Activated CD4-positive, alpha-beta T cell treated with anti-CD3 and anti-CD28 coated beads, Interleukin-2, amount 10 ng/mL, durations not matched to agents 24 days and 14 days (primary cell): Measurements from ENCODE around the gene FRMD1. TPM values are rescaled to one million over a fixed set of nuclear protein-coding genes. Genes with fewer than 3 reads are reported as not detected.

Experiments used
- DNase-seq: peaks from one replicate; pipeline ENCODE4 v3.0.0; 2022
- H3K27ac Mint-ChIP-seq: one replicate; pipeline ENCODE4 v1.8.0; 2022; ENCODE audit warnings: mild to moderate bottlenecking, mixed read lengths
- H3K27me3 Mint-ChIP-seq: one replicate; pipeline ENCODE4 v1.8.0; 2022; ENCODE audit warnings: mixed read lengths
- H3K36me3 Mint-ChIP-seq: one replicate; pipeline ENCODE4 v1.8.0; 2022; ENCODE audit warnings: low read depth, mild to moderate bottlenecking, mixed read lengths
- H3K4me1 Mint-ChIP-seq: one replicate; pipeline ENCODE4 v1.8.0; 2021; ENCODE audit warnings: mixed read lengths
- H3K4me3 Mint-ChIP-seq: one replicate; pipeline ENCODE4 v1.8.0; 2022; ENCODE audit warnings: mild to moderate bottlenecking, moderate library complexity, mixed read lengths
- H3K9me3 Mint-ChIP-seq: one replicate; pipeline ENCODE4 v1.8.0; 2021; ENCODE audit warnings: mixed read lengths
- intact Hi-C: fragments of 100-400 bp; cut with micrococcal nuclease; formaldehyde crosslinking; loops from one replicate; pipeline ENCODE4 v1.15.1; 2023
- total RNA-seq: library from RNA; stranded (reverse); gene quantifications from 2 replicates; pipeline ENCODE4 v1.2.3, GENCODE V29; 2022

Gene FRMD1
- total RNA-seq, 1 donor from 2014 or later: not detected

DNA sequence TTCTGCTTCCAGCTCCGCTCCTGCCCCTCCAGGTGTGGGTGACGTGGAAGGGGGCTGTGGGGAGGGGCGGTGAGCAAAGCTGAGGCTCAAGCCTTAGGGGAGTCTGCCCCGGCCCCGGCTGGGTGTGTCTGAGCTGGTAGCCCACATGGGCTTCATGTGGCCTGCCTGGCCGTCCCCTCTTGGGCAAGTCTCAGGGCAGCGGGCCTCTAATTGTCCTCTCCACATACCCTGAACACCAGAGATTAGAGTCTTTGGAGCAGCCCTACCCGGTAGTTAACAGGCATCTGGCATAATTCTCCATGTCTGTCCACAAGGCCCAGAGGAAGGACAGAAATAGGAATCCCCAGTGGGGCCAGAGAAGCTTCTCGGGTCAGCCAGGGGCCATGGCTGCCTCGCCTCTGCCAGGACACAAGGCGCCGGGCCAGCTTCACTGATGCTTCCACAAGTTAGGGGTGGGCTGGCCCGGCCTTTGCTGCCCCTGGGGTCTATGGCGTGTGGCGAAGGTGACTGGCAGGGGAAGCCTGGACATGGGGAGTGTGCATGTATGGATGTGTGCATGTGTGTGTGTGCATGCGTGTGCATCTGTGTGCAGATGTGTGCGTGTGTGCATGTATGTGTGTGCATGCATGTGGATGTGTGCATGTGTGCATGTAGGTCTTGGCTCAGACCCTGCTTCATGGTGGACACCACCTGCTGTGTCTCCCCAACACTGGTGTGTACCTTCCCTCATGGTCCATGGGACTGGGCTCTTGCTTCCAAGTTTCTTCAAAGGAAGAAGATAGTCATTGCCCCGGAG, 24.0 kb downstream of the FRMD1 start:
- Mint-ChIP-seq H3K9me3 (no peaks in the 10 kb centered on the region), H3K4me3 (no peak overlapping the region), H3K36me3 (no peaks in the 10 kb centered on the region), H3K27me3 (no peaks in the 10 kb centered on the region), H3K27ac (no peak overlapping the region), H3K4me1 (no peaks in the 10 kb centered on the region)
- DNase-seq: no peak
- intact Hi-C loops: no loop called here

DNA sequence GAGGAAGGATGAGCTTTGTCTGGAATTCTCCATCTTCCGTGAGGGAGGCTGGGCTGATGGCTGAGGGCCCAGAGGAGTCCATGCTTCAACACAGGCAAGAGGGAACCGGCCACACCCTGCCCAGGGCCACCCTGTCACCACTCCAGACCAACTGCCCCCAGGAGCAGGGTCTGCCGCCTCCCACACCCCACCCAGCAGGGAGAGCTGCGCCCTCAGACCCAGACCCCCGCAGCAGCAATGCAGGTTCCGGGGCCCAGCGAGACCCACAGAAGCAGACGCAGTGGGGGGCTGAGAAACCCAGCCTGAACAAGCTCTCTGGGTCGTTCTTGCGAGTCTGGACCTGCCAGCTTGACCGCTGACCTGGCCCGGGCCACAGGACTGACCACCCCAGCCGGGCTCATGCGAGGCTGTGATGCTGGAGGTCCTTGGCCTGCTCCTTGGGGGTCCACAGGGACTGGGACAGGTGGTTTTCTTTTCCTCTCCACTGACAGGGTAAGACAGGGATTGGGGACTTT, 25.0 kb downstream of the FRMD1 start:
- H3K9me3 Mint-ChIP-seq: no peaks in the 10 kb centered on the region
- no peaks in the 10 kb centered on the region for H3K27me3 Mint-ChIP-seq
- H3K36me3 Mint-ChIP-seq: no peaks in the 10 kb centered on the region
- intact Hi-C loops: no loop called here
- no peak overlapping the region for H3K4me3 Mint-ChIP-seq
- H3K27ac Mint-ChIP-seq: no peak overlapping the region
- DNase-seq: no peak
- no peaks in the 10 kb centered on the region for H3K4me1 Mint-ChIP-seq

DNA sequence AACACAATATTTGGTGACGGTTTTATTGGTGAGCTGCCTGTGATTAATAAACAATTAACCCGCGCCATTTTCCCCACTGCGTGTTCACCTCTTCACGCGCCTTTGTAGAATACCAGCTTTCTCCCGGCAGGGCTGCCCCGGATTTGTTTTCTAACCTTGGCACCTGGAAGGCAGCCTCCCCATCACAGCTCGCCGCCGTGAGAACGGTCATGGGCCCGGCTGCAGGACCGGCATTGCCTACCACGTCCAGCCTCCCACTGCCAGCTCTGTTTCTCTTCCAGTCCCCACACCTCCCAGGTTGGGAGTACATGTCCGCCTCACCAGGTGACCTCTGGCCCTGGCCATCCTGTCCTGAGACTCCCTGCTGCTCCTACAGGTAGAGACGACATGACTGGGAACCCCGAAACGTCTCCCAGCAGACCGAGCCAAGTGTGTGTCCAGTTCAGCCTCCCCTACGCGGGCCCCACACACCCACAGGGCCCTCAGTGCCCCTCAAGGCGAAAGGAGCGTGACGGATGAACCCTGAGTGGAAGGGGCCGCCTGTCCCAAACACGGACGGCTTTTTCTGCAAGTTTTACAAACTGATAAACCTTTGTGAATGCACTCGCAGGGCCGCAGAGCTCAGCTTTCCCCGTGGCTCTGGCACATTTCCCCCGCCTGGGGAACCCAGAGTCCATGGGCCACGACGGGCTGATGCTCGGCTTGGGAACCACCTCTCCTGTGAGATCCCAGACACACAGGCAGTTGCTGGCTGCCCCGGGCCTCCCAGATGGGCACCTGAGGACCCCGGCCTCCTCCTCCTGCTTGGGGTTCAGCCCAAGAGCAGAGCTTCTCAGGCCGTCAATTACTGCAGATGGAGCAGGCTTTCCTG, 25.7 kb downstream of the FRMD1 start:
- Mint-ChIP-seq H3K4me1 (no peaks in the 10 kb centered on the region), H3K36me3 (no peaks in the 10 kb centered on the region), H3K27me3 (no peaks in the 10 kb centered on the region), H3K9me3 (no peaks in the 10 kb centered on the region), H3K27ac (no peak overlapping the region), H3K4me3 (no peak overlapping the region)
- intact Hi-C loops: no loop called here
- no peak for DNase-seq

DNA sequence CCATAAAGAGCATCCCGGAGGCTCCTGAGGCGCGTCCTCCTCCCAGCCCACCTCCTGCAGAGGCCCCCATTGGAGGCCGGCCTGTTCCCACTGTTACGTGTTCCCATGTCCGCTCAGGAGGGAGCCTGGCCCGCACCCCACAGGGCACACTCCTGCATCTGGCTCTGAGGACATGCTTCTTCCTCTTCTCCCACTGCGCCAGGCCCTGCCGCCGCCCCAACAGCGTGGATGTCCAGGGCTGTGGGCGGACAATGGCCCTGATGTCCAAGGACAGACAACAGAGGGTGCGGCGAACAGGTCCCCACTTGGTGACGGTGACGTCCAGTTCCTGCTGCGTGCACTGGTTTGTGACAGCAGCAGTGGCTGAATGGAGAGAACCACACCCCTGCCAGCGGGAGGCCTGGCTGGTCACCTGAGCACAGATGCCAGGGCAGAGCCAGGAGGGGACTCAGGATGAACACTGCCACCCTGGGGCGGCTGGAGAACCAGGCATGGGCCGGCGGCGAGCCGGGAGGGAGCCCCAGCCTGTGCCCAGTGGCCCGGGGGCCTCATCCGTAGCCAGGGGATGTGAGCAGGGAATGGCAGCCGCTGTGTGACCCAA, 26.6 kb downstream of the FRMD1 start:
- intact Hi-C loops: no loop called here
- Mint-ChIP-seq H3K27me3 (no peaks in the 10 kb centered on the region), H3K36me3 (no peaks in the 10 kb centered on the region), H3K4me1 (no peaks in the 10 kb centered on the region), H3K9me3 (no peaks in the 10 kb centered on the region), H3K27ac (no peak overlapping the region), H3K4me3 (no peak overlapping the region)
- DNase-seq: no peak

DNA sequence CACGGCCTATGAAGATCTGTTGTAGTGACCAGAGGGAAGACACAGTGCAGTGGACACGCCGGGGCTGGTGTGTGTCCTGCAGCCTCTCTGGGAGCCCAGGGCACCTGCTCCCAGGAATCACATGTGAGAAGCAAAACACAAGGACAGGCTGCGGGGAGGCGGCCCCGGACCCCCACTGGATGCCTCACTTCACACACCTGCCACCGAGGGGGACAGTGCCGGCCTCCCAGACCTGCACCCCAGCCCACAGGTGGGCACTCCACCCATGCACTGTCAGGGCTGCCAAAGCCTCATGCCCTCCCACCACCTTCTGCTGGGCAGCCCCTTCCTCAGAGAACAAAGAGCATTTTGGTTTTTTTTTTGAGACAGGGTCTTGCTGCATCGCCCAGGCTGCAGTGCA, 27.4 kb downstream of the FRMD1 start:
- Mint-ChIP-seq H3K36me3 (no peaks in the 10 kb centered on the region), H3K9me3 (no peaks in the 10 kb centered on the region), H3K4me3 (no peak overlapping the region), H3K4me1 (no peaks in the 10 kb centered on the region), H3K27me3 (no peaks in the 10 kb centered on the region), H3K27ac (no peak overlapping the region)
- no peak for DNase-seq
- intact Hi-C loops: no loop called here

DNA sequence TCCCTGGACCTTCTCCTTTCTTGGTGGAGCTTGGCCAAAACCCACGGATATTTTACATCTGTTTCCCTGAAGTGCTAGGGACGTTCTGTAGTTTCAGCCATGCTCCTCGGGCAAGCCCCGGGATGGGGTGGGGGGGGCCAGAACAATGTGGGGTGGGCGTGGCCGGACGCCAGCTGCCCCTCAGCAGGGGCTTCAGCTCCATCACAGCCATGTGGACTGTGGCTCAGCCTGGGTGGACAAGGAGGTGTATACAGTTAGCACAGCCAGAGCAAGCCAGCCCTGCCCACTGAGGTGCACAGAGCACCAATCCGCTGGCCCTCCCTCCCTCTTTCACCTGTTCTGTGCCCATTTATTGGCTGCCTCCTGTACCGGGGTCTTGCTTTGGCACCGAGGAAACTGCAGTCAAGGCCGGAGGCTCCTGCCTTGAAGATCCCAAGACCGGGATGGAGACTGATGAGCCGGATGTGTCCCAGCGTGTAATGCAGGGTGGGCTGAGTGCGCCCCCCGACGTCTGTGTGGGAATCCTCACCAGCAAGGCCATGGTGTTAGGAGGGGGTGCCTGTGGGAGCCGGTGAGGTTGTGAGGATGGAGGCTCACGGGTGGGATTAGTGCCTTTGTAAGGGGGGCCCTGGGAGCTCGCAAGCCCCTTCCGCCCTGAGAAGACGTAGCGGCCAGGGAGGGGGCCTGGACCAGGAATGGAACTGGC, 28.0 kb downstream of the FRMD1 start:
- no peaks in the 10 kb centered on the region for H3K9me3 Mint-ChIP-seq
- H3K4me3 Mint-ChIP-seq: no peak overlapping the region
- H3K27ac Mint-ChIP-seq: no peak overlapping the region
- intact Hi-C loops: no loop called here
- no peaks in the 10 kb centered on the region for H3K4me1 Mint-ChIP-seq
- H3K27me3 Mint-ChIP-seq: no peaks in the 10 kb centered on the region
- no peaks in the 10 kb centered on the region for H3K36me3 Mint-ChIP-seq
- no peak for DNase-seq

DNA sequence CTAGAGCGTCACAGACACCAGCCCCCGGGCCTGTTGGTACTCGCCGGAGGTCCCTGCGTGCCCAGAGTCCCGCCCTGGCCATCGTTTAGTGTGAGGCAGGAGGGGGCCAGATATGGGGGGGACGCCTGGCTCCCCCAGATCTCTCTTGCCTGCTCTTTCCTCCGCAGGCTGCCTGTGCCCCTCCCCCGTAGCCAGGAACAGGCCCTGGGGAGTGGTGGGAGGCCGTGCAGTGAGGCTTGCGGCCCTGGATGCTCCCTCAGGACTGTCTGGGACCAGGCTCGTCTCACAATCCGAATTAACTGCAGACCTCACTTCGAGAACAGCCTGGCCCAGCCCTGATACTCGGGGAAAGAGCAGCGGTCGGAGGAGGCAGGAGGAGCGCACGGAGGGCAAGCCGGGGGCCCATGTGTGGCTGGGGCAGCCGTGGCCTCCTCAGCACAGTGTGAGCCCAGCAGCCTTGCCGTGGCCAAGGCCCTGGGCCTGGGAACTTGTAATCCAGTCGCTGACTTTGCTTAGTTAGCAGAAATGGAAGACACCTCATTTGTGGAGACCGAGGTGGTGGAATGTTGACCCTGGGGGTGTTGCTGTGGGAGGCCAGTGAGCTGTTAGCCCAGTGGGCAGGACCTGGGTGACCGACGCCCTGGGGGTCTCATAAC, 28.7 kb downstream of the FRMD1 start:
- H3K9me3 Mint-ChIP-seq: no peaks in the 10 kb centered on the region
- intact Hi-C loops: no loop called here
- no peaks in the 10 kb centered on the region for H3K4me1 Mint-ChIP-seq
- no peak overlapping the region for H3K4me3 Mint-ChIP-seq
- DNase-seq: no peak
- no peak overlapping the region for H3K27ac Mint-ChIP-seq
- H3K27me3 Mint-ChIP-seq: no peaks in the 10 kb centered on the region
- no peaks in the 10 kb centered on the region for H3K36me3 Mint-ChIP-seq

DNA sequence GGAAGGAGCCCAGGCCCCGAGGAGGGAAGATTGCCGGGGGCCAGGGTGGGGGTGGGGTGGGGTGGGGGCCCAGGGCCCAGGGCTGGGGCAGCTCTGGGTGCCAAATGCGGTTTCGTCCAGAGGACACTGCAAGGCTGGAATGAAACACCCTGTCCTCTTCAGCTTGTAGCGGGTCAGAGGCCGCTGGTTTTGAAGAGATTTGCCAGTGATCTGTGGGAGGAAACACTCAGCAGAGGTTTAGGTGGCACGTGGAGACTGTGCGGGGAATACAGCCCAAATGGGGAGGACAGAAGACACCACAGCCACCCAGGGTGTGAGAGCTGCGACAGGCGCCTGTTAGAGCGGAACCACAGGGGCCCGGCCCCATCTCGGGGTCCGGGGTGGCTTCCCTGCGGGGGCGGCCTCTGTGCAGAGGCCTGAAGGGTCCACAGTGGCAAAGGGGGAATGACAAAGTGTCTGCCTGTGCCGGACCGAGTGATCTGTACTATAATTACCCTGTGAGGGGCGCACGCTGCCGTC, 29.2 kb downstream of the FRMD1 start:
- Mint-ChIP-seq H3K4me1 (no peaks in the 10 kb centered on the region), H3K27ac (no peak overlapping the region), H3K9me3 (no peaks in the 10 kb centered on the region), H3K4me3 (no peak overlapping the region), H3K36me3 (no peaks in the 10 kb centered on the region), H3K27me3 (no peaks in the 10 kb centered on the region)
- intact Hi-C loops: no loop called here
- no peak for DNase-seq

DNA sequence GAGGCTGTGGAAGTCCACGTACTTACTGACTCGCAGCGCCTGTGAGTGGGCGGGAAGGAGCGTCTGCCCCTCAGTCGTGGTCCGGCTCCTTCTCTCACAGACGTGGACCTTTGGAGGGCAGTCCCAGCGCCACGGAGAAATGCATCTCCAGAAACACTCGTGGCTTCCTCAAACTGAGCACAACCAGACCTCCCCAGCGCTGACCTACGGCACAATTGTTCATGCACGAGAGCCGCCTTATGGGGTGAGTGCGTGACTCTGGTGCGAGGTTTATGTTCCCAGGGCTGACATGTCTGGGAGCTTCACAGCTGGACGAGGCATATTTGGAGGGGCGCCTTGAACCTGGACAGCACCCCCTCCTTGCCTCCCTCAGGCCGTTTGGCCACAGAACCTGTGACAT, 29.7 kb downstream of the FRMD1 start:
- H3K27me3 Mint-ChIP-seq: no peaks in the 10 kb centered on the region

DNA sequence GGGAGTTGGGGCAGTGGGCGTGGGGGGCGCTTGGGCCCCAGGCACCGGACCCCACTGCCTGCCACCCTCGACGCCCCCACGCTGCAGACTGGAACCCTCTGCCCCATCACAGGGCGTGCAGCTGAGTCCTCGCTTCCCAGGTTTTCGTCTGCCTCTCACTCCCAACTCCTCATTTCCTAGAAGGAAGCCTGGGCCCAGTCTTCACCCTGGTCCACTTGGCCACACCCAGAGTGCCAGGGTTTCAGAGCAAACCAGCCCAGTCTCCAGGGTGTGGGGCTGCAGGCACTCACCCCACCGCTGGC, 30.3 kb downstream of the FRMD1 start:
- no peak for DNase-seq
- Mint-ChIP-seq H3K27ac (no peak overlapping the region), H3K27me3 (no peaks in the 10 kb centered on the region), H3K4me1 (no peaks in the 10 kb centered on the region), H3K9me3 (no peaks in the 10 kb centered on the region), H3K4me3 (no peak overlapping the region), H3K36me3 (no peaks in the 10 kb centered on the region)
- intact Hi-C loops: no loop called here

More for the DNA sequence above, 29.7 kb downstream of the FRMD1 start:
- Mint-ChIP-seq H3K27ac (no peak overlapping the region), H3K4me1 (no peaks in the 10 kb centered on the region), H3K9me3 (no peaks in the 10 kb centered on the region), H3K4me3 (no peak overlapping the region), H3K36me3 (no peaks in the 10 kb centered on the region)
- no peak for DNase-seq
- intact Hi-C loops: no loop called here

DNA sequence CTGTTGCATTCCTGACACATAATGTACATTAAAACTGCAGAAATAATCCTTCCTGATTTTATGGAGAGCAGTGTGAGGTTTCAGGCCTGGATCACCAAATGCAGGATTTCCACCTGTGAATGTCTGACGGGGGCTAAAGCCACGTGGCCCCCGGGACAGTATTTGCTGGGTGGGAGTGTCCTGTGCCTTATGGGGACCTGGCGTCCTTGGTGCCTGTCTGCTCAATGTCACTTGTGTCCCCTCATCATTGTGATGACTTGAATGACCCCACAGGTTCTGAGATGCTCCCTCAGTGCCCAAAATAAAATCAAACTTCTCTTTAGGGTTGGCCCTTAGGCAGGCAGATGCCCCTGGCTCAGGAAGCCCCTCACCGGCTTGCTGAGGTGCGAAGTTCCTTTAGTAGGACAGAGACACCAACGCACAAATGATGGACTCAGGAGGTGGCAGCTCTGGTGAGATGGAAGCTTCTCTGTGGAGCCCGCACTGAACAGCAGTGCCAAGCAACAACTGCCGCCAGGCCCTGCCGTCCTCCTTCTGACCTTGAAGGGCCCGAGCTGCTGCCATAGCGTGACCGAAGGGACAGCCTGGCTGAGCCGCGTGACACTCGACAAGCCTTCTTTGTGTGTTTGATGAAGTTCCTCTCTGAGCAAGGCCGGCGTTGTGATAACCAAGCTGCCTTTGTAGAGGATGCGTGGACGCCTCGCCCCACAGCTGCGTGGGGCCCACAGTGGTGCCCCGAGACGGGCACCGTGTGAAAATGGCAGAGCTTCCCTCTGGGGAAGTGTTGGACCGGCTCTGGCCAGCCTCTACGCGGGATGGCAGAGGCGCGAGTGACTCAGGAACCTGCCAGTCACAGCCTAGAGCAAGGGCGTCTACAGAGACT, 30.9 kb downstream of the FRMD1 start:
- no peaks in the 10 kb centered on the region for H3K4me1 Mint-ChIP-seq
- H3K27me3 Mint-ChIP-seq: no peaks in the 10 kb centered on the region
- DNase-seq: no peak
- intact Hi-C loops: no loop called here
- H3K4me3 Mint-ChIP-seq: no peak overlapping the region
- no peaks in the 10 kb centered on the region for H3K36me3 Mint-ChIP-seq
- H3K27ac Mint-ChIP-seq: no peak overlapping the region
- no peaks in the 10 kb centered on the region for H3K9me3 Mint-ChIP-seq

DNA sequence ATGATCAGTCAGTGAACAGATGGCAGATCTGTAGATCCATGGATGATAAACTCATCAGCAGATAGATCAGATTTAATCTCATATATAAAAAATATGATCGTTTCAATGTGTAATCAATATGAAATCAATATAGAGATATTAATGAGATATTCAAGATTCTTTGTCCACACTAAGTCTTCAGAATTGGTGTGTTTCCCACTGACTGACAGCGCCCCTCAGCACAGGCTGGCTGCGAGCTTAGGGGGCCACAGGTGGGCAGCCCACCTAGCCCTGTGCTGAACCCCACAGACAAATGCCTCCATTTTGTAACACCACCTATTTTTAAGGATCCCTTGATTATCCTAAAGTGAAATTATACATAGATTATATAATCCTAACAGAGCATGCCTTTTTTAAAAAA, 32.3 kb downstream of the FRMD1 start:
- intact Hi-C loops: no loop called here
- Mint-ChIP-seq H3K27me3 (no peaks in the 10 kb centered on the region), H3K9me3 (no peaks in the 10 kb centered on the region), H3K4me3 (no peak overlapping the region), H3K4me1 (no peaks in the 10 kb centered on the region), H3K27ac (no peak overlapping the region), H3K36me3 (no peaks in the 10 kb centered on the region)
- DNase-seq: no peak
